Measurements from ENCODE around the gene CACFD1. TPM values are rescaled to one million over a fixed set of nuclear protein-coding genes. Genes with fewer than 3 reads are reported as not detected.

CACFD1 gene
- polyA plus RNA-seq, 1 donor from 2014 or later = 75.4 TPM

Other genes with a start within 250 kb of the CACFD1 start
- not detected in 2 replicates for gene ABO, start 184.8 kb upstream of the CACFD1 start, polyA plus RNA-seq
- gene SURF6, start 123.8 kb upstream of the CACFD1 start, polyA plus RNA-seq = 20.7 and 21.8 TPM in 2 replicates
- gene MED22, start 111.8 kb upstream of the CACFD1 start, polyA plus RNA-seq = 57.5 and 62.5 TPM in 2 replicates
- 1,931 and 1,987 TPM in 2 replicates for gene RPL7A, start 111.8 kb upstream of the CACFD1 start, polyA plus RNA-seq
- gene SURF1, start 103.5 kb upstream of the CACFD1 start, polyA plus RNA-seq = 32.3 and 37.8 TPM in 2 replicates
- gene SURF2, start 103.4 kb upstream of the CACFD1 start, polyA plus RNA-seq = 36.4 and 40.6 TPM in 2 replicates
- 65.2 and 78.3 TPM in 2 replicates for gene SURF4, start 83.9 kb upstream of the CACFD1 start, polyA plus RNA-seq
- 1.1 and 3.4 TPM in 2 replicates for gene STKLD1, start 83.6 kb upstream of the CACFD1 start, polyA plus RNA-seq
- gene REXO4, start 42.0 kb upstream of the CACFD1 start, polyA plus RNA-seq = 15.0 and 16.1 TPM in 2 replicates
- 13.5 and 24.8 TPM in 2 replicates for gene ADAMTS13, start 37.6 kb upstream of the CACFD1 start, polyA plus RNA-seq
- gene SLC2A6, start 19.1 kb downstream of the CACFD1 start, polyA plus RNA-seq = 11.5 and 17.9 TPM in 2 replicates
- gene MYMK, start 65.0 kb downstream of the CACFD1 start, polyA plus RNA-seq = not detected in 2 replicates
- 0.30 and 0.85 TPM in 2 replicates for gene ADAMTSL2, start 74.7 kb downstream of the CACFD1 start, polyA plus RNA-seq
- gene FAM163B, start 149.4 kb downstream of the CACFD1 start, polyA plus RNA-seq = 1.5 and 2.7 TPM in 2 replicates
- gene DBH, start 176.4 kb downstream of the CACFD1 start, polyA plus RNA-seq = not detected in 2 replicates